ENCODE measurements around the gene RIOK2. TPM values are rescaled to one million over a fixed set of nuclear protein-coding genes. Genes with fewer than 3 reads are reported as not detected.
"Not testable (repeated sequence)": the region's sequence is repeated elsewhere in the genome, so short reads cannot be mapped to it uniquely, and the experiment has no call there.

RIOK2 gene
- polyA plus RNA-seq, 3 donors: 4.8 to 16.4 (median 12.7) TPM

- no peak overlapping the region for H2AFZ ChIP-seq (ENCODE audit: insufficient read depth, low read depth, low read length, poor library complexity, severe bottlenecking)
- no peak for DNase-seq
- no peak overlapping the region for H3K4me3 ChIP-seq (replicated peaks in 1 of 3; ENCODE audit: low read depth in 2 of 3, low read length in 3 of 3)
- peaks cover 14% of the 10 kb centered on the region for H3K4me1 Mint-ChIP-seq
- H3K9me3 ChIP-seq (replicated peaks in 1 of 2; ENCODE audit: control insufficient read depth in 1 of 2, insufficient read depth in 1 of 2, low read length in 2 of 2): peaks cover 0 to 5% of the 10 kb centered on the region in 2 donors
- peaks cover 7 to 20% (median 10%) of the 10 kb centered on the region in 7 donors for H3K9me3 Mint-ChIP-seq
- TF ChIP-seq CTCF (IDR thresholded peaks at IDR 0.05): no peak
- no peaks in the 10 kb centered on the region for H3K27me3 ChIP-seq (ENCODE audit: control insufficient read depth in 2 of 2, insufficient read depth in 2 of 2, low read length in 2 of 2)
- WGBS (ENCODE audit: insufficient coverage): 93% methylated on average over 3 of the region's 5 CpGs
- no peak overlapping the region for H3K9ac ChIP-seq (ENCODE audit: insufficient read depth, low read length, poor library complexity, severe bottlenecking)
- H3K27ac Mint-ChIP-seq: peak overlapping the region in 1 of 7 donors; percentile 25
- H3K79me2 ChIP-seq (ENCODE audit: insufficient read depth, low read length): no peaks in the 10 kb centered on the region
- H3K4me3 Mint-ChIP-seq: no peak overlapping the region
- H3K4me2 ChIP-seq (replicated peaks; ENCODE audit: extremely low read depth, low read length, poor library complexity, severe bottlenecking): no peak overlapping the region
- H4K20me1 ChIP-seq (ENCODE audit: insufficient read depth, low read length): no peaks in the 10 kb centered on the region
- H3K27me3 Mint-ChIP-seq (ENCODE audit: low read depth in 3 of 3): peaks cover 0 to 7% (median 3%) of the 10 kb centered on the region in 3 donors
- no peaks in the 10 kb centered on the region for H3K36me3 ChIP-seq (replicated peaks in 1 of 2; ENCODE audit: control insufficient read depth in 1 of 2, insufficient read depth in 2 of 2, low read length in 2 of 2)
- peaks cover 4 to 10% of the 10 kb centered on the region in 2 donors for H3K36me3 Mint-ChIP-seq
- H3K27ac ChIP-seq (ENCODE audit: low read depth in 1 of 2, low read length in 2 of 2): no peak overlapping the region
- intact Hi-C loops (cut with micrococcal nuclease): no loop called here
- peaks cover 9 to 10% of the 10 kb centered on the region in 2 donors for H3K4me1 ChIP-seq (ENCODE audit: control insufficient read depth in 1 of 2, insufficient read depth in 2 of 2, low read length in 2 of 2)
Observed at GRCh38 chr5:97192580-97193354, 9.7 kb upstream of the RIOK2 start.

- Histone ChIP-seq H3K4me1 (ENCODE audit: control insufficient read depth in 1 of 2, insufficient read depth in 2 of 2, low read length in 2 of 2) (peaks cover 9 to 10% of the 10 kb centered on the region in 2 donors), H3K27me3 (ENCODE audit: control insufficient read depth in 2 of 2, insufficient read depth in 2 of 2, low read length in 2 of 2) (no peaks in the 10 kb centered on the region), H3K9me3 (replicated peaks in 1 of 2; ENCODE audit: control insufficient read depth in 1 of 2, insufficient read depth in 1 of 2, low read length in 2 of 2) (peaks cover 0 to 5% of the 10 kb centered on the region in 2 donors), H3K4me3 (replicated peaks in 1 of 3; ENCODE audit: low read depth in 2 of 3, low read length in 3 of 3) (no peak overlapping the region), H3K79me2 (ENCODE audit: insufficient read depth, low read length) (no peaks in the 10 kb centered on the region), H3K27ac (ENCODE audit: low read depth in 1 of 2, low read length in 2 of 2) (no peak overlapping the region), H2AFZ (ENCODE audit: insufficient read depth, low read depth, low read length, poor library complexity, severe bottlenecking) (no peak overlapping the region), H3K9ac (ENCODE audit: insufficient read depth, low read length, poor library complexity, severe bottlenecking) (no peak overlapping the region), H4K20me1 (ENCODE audit: insufficient read depth, low read length) (no peaks in the 10 kb centered on the region), H3K36me3 (replicated peaks in 1 of 2; ENCODE audit: control insufficient read depth in 1 of 2, insufficient read depth in 2 of 2, low read length in 2 of 2) (no peaks in the 10 kb centered on the region), H3K4me2 (replicated peaks; ENCODE audit: extremely low read depth, low read length, poor library complexity, severe bottlenecking) (no peak overlapping the region)
- 100% methylated on average over 1 of the region's 2 CpGs for WGBS (ENCODE audit: insufficient coverage)
- no peak for DNase-seq
- no peak overlapping the region for H3K4me3 Mint-ChIP-seq
- H3K36me3 Mint-ChIP-seq: peaks cover 4 to 11% of the 10 kb centered on the region in 2 donors
- H3K4me1 Mint-ChIP-seq: peaks cover 14% of the 10 kb centered on the region
- no peak overlapping the region for H3K27ac Mint-ChIP-seq
- peaks cover 0 to 7% (median 4%) of the 10 kb centered on the region in 3 donors for H3K27me3 Mint-ChIP-seq (ENCODE audit: low read depth in 3 of 3)
- TF ChIP-seq CTCF (IDR thresholded peaks at IDR 0.05): no peak
- intact Hi-C loops (cut with micrococcal nuclease): no loop called here
- peaks cover 7 to 20% (median 10%) of the 10 kb centered on the region in 7 donors for H3K9me3 Mint-ChIP-seq
Observed at GRCh38 chr5:97191893-97192292, 8.8 kb upstream of the RIOK2 start.

GRCh38 chr5:97189523-97189922 lies 6.5 kb upstream of the RIOK2 start:
- H3K4me2 ChIP-seq (replicated peaks; ENCODE audit: extremely low read depth, low read length, poor library complexity, severe bottlenecking); H3K27me3 ChIP-seq (ENCODE audit: control insufficient read depth in 2 of 2, insufficient read depth in 2 of 2, low read length in 2 of 2); H3K9ac ChIP-seq (ENCODE audit: insufficient read depth, low read length, poor library complexity, severe bottlenecking); H3K9me3 ChIP-seq (replicated peaks in 1 of 2; ENCODE audit: control insufficient read depth in 1 of 2, insufficient read depth in 1 of 2, low read length in 2 of 2); H3K4me3 Mint-ChIP-seq; H3K4me1 ChIP-seq (ENCODE audit: control insufficient read depth in 1 of 2, insufficient read depth in 2 of 2, low read length in 2 of 2); H2AFZ ChIP-seq (ENCODE audit: insufficient read depth, low read depth, low read length, poor library complexity, severe bottlenecking); H3K36me3 ChIP-seq (replicated peaks in 1 of 2; ENCODE audit: control insufficient read depth in 1 of 2, insufficient read depth in 2 of 2, low read length in 2 of 2); H3K27ac ChIP-seq (ENCODE audit: low read depth in 1 of 2, low read length in 2 of 2); H4K20me1 ChIP-seq (ENCODE audit: insufficient read depth, low read length); H3K4me3 ChIP-seq (replicated peaks in 1 of 3; ENCODE audit: low read depth in 2 of 3, low read length in 3 of 3); intact Hi-C loops (cut with micrococcal nuclease); H3K27me3 Mint-ChIP-seq (ENCODE audit: low read depth in 3 of 3); DNase-seq; H3K79me2 ChIP-seq (ENCODE audit: insufficient read depth, low read length); H3K27ac Mint-ChIP-seq: not testable (repeated sequence)
- WGBS (ENCODE audit: insufficient coverage): no CpG with 5 or more reads among the region's 1 CpG
- Mint-ChIP-seq H3K4me1 (peaks cover 12% of the 10 kb centered on the region), H3K9me3 (peaks cover 7 to 20% (median 10%) of the 10 kb centered on the region in 7 donors), H3K36me3 (peaks cover 4 to 13% of the 10 kb centered on the region in 2 donors)

Measured in CD14-positive monocyte (primary cell).